Measurements from ENCODE around the gene FAU. TPM values are rescaled to one million over a fixed set of nuclear protein-coding genes. Genes with fewer than 3 reads are reported as not detected.

Gene FAU
- total and polyA plus RNA-seq, 9 of the 15 experiments (the other 6 are each of a cell fraction or from before 2014, with no cell fraction given): 433 to 1,827 (median 942) TPM

DNA sequence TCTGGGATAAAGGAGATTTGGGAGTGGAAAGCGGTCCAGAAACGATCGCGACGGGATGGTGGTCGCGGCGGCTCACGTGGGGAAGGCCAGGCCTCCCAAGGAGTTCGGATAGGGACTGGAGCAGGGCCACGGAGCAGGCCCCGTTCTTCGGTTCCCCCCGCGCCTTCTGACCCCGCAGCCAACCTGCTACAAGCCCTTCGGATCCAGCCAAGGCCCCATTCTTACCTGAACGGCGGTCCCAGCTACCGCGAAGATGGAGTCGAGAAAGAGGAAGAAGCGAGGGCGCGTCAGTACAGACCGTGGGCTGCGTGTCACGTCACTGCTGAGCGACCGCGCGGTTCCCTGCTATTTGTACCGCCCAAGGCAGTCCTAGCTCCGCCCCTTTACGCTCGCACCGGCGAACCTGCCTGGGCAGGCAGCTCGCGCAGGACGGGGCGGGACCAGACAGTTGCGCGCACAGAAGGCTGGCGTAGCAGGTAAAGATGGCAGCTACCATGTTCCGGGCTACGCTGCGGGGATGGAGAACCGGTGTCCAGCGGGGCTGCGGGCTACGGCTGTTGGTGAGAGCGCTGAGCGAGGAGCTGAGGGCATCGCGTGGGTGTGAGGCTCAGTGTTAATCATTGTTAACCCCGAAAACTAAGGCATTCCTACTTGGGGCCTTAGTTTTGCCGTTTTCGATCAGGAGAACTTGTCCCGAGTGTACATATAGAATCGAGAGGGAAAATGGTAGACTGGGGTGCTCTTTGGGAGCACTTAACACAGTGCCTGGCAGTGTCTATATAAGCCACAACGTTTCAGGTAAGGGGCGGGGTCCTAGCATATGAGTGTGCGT is at the start of gene FAU, which contains the start of gene MRPL49 (continued):
- peak; percentile 90 for TF ChIP-seq POLR2AphosphoS5 (IDR thresholded peaks at IDR 0.05; ENCODE audit: control insufficient read depth, insufficient read depth, low read depth, low read length)
- no peak for TF ChIP-seq KLF13 (tag; IDR thresholded peaks at IDR 0.05; ENCODE audit: borderline replicate concordance, low read depth)
- no peak for TF ChIP-seq ZNF316 (IDR thresholded peaks at IDR 0.05)
- peak; percentile 63 for TF ChIP-seq JUND (IDR thresholded peaks at IDR 0.05; ENCODE audit: borderline replicate concordance, low read depth, low read length)
- peak; percentile 53; the same call in 1 of the 3 replicates for TF ChIP-seq JUND (tag; IDR thresholded peaks at IDR 0.05; ENCODE audit: borderline replicate concordance, low read depth, low read length)
- 0 out of 2 replicates have a peak, but pooled peaks have one; percentile 20 for TF ChIP-seq MAFK (IDR thresholded peaks at IDR 0.05; ENCODE audit: low read length)
- no peak for TF ChIP-seq ZNF445 (CRISPR knock-in tag; IDR thresholded peaks at IDR 0.05; ENCODE audit: low read depth)
- TF ChIP-seq, protein P1, sequence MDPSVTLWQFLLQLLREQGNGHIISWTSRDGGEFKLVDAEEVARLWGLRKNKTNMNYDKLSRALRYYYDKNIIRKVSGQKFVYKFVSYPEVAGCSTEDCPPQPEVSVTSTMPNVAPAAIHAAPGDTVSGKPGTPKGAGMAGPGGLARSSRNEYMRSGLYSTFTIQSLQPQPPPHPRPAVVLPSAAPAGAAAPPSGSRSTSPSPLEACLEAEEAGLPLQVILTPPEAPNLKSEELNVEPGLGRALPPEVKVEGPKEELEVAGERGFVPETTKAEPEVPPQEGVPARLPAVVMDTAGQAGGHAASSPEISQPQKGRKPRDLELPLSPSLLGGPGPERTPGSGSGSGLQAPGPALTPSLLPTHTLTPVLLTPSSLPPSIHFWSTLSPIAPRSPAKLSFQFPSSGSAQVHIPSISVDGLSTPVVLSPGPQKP (CRISPR knock-in tag; IDR thresholded peaks at IDR 0.05): no peak
- TF ChIP-seq, protein P2, sequence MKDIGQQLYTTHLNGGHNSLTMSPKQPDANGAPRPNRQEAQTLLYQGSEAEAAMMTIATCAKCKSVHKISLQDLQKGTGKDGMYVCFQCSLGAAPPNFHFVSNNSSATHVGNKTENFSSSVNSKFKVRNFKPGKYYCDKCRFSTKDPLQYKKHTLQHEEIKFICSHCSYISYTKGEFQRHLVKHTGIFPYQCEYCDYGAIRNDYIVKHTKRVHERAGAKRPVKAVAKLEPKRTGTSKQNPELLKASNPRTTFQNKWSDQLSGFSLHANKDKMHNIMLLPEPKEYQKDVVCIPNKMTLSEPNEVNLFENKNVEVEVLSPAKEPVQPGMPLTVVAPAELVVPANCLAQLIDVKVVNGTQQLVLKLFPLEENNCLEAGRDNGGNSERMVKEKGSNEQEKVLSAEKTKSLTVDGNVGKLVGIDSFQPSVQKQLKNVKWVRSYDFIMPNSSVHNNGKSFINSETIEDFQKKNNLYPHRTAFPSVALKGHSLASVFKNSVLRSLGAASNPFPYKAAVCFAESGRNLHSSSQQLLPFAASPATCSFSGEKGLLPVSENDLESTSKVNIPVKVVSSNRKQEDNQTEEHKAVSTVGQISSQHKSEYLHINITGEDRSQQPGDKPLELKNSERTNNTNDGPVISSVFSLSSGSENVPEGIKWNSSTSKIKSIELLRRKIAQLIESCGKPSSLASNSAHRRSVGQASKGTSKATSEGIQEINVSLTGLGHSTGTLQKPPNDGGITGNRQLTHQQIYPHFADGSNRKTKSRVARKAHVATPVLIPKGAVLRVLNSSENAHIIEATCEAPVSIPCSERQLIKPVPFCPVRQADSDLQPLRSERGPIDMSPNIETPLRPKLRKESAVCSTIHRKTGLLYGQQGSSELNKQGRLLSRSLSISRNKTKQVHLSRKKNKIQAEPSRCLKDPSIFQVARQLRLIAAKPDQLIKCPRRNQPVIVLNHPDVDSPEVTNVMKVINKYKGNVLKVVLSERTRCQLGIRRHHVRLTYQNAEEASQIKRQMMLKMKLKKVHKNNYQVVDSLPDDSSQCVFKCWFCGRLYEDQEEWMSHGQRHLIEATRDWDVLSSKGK (CRISPR knock-in tag; IDR thresholded peaks at IDR 0.05): no peak
- TF ChIP-seq, protein P3, sequence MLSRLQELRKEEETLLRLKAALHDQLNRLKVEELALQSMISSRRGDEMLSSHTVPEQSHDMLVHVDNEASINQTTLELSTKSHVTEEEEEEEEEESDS (CRISPR knock-in tag; IDR thresholded peaks at IDR 0.05): no peak
- TF ChIP-seq ZNF384 (IDR thresholded peaks at IDR 0.05; ENCODE audit: low read depth, low read length): no peak
- TF ChIP-seq, protein P4, sequence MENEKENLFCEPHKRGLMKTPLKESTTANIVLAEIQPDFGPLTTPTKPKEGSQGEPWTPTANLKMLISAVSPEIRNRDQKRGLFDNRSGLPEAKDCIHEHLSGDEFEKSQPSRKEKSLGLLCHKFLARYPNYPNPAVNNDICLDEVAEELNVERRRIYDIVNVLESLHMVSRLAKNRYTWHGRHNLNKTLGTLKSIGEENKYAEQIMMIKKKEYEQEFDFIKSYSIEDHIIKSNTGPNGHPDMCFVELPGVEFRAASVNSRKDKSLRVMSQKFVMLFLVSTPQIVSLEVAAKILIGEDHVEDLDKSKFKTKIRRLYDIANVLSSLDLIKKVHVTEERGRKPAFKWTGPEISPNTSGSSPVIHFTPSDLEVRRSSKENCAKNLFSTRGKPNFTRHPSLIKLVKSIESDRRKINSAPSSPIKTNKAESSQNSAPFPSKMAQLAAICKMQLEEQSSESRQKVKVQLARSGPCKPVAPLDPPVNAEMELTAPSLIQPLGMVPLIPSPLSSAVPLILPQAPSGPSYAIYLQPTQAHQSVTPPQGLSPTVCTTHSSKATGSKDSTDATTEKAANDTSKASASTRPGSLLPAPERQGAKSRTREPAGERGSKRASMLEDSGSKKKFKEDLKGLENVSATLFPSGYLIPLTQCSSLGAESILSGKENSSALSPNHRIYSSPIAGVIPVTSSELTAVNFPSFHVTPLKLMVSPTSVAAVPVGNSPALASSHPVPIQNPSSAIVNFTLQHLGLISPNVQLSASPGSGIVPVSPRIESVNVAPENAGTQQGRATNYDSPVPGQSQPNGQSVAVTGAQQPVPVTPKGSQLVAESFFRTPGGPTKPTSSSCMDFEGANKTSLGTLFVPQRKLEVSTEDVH (IDR thresholded peaks at IDR 0.05; ENCODE audit: low read depth, partially characterized antibody): peak; percentile 78
- TF ChIP-seq ZNF263 (CRISPR knock-in tag; IDR thresholded peaks at IDR 0.05; ENCODE audit: borderline replicate concordance): no peak; the same call in none of the 2 replicates
- TF ChIP-seq, protein P5, sequence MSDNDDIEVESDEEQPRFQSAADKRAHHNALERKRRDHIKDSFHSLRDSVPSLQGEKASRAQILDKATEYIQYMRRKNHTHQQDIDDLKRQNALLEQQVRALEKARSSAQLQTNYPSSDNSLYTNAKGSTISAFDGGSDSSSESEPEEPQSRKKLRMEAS (CRISPR knock-in tag; IDR thresholded peaks at IDR 0.05): peak; percentile 67
- TF ChIP-seq MTA2 (IDR thresholded peaks at IDR 0.05; ENCODE audit: low read depth): no peak
- TF ChIP-seq BDP1 (IDR thresholded peaks at IDR 0.05; ENCODE audit: insufficient read depth, insufficient read length): no peak
- no peak for TF ChIP-seq CBFA2T2 (conservative IDR thresholded peaks at IDR 0.05)
- TF ChIP-seq MCM3 (IDR thresholded peaks at IDR 0.05): no peak
